GM21825 (cell line): Measurements from ENCODE around the gene SVOP.
"Not testable (repeated sequence)": the region's sequence is repeated elsewhere in the genome, so short reads cannot be mapped to it uniquely, and the experiment has no call there.

ENCODE experiments used
- ATAC-seq: cut with Tn5 transposase; IDR thresholded peaks from one replicate; pipeline ENCODE4 v1.9.1; 2021; ENCODE audit warnings: mild to moderate bottlenecking, moderate library complexity; ENCODE audit not compliant: unreplicated experiment

Gene SVOP, protein sequence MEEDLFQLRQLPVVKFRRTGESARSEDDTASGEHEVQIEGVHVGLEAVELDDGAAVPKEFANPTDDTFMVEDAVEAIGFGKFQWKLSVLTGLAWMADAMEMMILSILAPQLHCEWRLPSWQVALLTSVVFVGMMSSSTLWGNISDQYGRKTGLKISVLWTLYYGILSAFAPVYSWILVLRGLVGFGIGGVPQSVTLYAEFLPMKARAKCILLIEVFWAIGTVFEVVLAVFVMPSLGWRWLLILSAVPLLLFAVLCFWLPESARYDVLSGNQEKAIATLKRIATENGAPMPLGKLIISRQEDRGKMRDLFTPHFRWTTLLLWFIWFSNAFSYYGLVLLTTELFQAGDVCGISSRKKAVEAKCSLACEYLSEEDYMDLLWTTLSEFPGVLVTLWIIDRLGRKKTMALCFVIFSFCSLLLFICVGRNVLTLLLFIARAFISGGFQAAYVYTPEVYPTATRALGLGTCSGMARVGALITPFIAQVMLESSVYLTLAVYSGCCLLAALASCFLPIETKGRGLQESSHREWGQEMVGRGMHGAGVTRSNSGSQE

DNA sequence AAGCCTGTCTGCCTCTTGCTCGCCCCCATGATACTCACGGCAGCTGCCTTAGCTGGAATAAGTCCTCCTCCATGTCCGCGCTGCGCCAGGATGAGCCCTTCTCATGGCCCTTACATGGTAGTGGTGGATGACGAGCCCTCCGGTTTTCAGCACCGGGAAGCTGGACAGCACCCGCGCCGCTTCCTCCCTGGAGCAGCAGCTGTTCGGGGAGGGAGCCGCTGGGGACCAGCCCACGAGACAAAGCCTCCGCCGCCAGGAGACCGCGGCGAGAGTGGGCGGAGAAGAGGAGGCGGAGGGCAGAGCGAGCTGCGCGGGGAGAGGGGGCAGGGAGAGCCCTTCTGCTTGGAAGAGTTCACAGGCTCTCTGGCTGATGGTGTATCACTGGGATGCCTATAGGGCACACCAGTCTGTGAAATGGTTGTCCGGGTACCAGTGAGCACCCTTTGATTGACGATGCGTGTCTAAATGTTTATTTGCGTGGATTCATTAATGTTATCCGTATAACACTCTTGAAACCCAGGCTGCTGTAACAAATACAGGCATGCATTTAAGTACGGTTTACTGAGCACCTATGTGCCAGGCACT lies at the start of gene SVOP:
Gene SVOP (minus strand): TSS at position 273 of the 585 bp plus-strand sequence. CDS start 200 bp downstream, at position 73.
- ATAC-seq = no peak

DNA sequence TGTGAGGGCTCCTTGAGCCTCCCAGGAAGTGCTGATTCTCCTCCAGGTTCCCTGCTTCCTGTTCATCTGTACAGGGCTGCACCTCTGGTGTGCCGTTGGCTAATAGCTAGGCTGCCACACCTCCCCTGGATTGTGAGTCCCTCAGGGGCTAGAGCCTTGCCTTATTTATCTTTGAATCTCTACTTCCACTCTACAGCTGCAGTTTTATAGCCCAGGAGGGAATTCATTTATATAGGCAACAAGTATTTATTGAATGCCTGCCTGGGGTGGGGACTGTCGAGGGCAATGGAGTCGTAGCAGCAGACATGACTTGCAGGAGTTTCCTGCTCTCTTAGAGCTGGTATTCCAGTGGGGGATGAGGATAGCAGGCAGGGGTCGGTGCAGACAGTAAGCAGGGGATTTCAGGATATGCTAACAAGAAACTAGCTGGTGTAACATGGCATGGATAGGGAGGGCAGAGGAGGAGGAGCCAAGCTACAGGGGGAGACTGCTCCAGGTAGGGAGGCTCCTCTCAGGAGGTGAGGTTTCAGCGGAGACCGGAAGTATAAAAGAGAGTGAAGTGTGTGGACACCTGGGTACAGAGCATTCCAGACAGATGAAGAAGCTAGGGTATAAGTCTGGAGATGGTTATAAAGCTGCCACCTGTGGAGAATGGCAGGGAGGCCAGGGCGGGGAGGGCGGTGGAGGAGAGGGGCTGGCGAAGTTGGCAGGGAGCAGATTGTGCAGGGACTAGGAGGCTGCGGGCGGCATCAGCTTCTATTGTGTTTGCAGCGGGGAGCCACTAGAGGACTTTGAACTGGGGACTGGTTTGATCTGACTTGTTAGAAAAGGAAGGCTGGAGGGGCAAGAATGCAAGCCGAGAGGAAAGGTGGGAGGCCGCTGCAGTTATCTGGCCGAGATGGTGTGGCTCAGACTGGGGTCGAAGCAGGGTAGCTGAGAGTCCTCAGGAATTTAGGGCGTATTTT lies 48.7 kb upstream of the SVOP start:
- ATAC-seq = no peak

DNA sequence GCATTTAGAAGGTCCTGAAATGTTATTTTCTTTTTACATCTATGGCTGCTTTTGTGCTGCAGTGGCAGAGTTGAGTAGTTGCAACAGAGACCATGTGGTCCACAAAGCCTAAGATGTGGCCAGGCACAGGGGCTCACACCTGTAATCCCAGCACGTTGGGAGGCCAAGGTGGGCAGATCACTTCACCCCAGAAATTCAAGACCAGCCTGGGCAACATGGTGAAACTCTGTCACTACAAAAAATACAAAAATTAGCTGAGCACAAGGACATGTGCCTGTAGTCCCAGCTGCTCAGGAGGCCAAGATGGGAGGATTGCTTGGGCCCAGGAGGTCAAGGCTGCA lies 45.0 kb upstream of the SVOP start:
- ATAC-seq = no peak

DNA sequence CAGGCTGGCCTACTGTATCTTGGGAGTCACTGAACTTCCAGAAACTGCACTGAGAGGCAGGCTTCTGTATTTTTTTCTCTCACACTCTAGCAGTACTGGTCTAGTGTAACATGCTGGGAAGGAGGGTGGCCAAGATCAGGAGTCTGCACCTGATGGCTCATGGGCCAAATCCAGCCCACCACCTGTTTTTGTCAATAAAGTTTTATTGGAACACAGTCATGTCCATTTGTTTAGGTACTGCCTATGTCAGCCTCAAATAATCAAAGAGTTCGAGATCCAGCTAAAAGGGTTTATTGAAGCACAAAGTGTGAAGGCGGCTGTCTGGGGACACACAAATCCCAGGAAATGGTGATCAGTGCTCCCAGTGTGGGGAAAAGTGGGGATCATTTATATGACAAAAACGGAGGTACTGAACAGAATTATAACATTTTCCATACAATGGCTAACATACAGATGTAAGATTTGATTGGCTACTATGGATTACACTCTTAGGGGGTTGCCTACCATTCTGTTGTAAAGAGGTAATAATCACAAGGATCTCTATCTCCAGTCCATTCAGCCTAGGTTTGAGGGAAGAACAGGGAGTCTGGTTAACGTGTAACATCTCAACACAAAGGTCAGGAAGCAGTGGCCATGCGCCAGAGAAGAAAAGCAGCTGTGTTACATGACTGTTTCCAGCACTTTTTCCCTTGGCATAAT lies 44.4 kb upstream of the SVOP start:
- no peak for ATAC-seq

DNA sequence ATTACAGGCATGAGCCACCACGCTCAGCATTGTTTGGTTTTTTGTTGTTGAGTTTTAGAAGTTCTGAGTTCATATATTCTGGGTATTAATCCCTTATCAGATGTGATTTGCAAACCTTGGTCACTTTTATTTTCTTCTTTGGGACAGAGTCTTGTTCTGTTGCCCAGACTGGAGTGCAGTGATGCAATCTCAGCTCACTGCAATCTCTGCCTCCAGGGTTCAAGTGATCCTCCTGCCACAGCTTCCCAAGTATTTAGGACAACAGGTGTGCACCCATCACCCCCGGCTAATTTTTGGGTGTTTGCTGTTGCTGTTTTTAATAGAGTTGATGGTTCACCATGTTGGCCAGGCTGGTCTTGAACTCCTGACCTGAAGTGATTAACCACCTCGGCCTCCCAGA lies 43.3 kb upstream of the SVOP start:
- ATAC-seq = no peak

DNA sequence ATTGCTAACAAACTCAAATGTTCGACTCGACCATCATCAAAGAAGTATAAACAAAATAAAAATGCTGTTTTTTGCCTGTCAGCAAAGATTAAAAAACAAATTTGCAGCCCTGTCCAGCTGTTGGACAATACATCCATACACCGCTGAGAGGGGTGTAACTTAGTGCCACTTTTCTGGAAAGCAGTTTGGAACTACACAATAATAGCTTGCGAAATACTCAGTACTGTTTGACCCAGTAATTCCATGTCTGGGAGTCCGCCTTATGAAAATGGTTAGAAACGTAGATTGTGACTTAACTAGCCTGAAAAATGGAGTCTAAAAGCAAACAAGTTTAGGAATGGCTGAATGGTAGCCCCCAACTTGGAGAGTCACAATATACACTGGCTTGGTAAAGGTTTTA lies 37.9 kb upstream of the SVOP start:
- ATAC-seq = no peak

DNA sequence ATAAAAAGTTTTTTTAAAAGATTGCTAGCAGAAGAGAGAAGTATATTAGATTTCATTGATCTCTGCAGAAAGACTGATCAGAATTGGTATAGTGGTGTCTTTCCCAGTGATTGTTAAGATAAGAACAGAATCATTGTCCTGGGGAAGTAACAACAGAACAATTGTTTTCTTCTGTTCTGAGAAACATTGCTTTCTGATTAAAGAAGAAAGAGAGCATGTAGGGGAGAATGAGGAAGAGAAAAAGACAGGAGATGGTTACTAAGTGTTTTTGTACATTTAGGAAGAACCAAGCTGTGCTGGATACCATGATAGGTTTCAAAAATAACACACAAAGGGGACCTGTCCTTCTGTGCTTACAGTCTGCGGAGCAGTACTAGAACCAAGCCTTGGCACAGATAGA lies 36.5 kb upstream of the SVOP start:
- ATAC-seq = no peak

DNA sequence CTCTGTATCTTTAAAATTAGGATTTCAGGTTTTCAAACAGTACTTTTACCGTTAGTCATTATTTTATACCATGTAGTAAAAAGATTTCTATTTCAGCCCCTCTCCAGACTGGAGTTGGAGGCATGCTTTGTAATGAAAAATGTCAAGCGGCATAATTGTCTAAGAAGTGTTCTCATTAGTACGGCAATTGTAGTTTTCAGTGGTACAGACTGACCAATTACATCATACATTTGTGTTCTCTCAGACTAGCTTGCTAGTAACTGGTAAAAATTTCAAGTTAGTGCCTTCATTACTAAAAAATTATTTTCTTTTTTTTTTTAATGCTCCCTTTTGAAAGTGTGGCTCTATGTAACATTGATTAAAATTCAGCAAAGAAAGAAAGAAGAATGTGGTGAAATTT lies 36.0 kb upstream of the SVOP start:
- ATAC-seq = no peak

DNA sequence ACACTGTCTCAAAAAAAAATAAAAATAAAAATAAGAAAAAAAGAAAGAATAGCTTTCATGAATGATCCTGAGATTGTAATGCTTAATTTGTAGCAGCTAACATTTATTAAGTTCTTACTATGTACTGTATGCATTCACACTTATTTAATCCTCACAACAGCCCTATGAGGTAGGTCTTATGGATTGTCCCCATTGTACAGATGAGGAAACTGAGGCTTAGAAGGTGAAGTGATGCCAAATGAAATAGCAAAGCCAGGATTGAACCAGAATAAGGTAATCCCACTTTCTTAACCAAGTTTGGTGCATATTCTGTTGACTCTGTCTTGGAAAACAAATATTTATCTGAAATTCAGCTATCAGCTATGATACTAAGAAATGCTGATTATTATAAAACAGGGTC lies 33.7 kb upstream of the SVOP start:
- ATAC-seq = no peak

DNA sequence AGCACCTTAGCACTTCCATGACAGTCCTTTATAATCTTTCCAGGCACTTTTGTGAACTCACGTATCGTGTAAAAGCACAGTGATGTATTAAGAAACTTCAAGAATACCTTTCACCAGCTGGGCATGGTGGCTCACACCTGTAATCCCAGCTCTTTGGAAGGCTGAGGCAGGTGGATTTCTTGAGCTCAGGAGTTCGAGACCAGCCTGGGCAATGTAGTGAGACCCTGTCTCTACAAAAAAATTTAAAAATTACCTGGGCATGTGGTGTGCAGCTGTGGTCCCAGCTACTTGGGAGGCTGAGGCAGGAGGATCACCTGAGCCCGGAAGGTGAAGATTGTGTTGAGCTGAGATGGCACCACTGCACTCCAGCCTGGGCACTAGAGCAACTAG lies 33.3 kb upstream of the SVOP start:
- ATAC-seq = peak; percentile 5

DNA sequence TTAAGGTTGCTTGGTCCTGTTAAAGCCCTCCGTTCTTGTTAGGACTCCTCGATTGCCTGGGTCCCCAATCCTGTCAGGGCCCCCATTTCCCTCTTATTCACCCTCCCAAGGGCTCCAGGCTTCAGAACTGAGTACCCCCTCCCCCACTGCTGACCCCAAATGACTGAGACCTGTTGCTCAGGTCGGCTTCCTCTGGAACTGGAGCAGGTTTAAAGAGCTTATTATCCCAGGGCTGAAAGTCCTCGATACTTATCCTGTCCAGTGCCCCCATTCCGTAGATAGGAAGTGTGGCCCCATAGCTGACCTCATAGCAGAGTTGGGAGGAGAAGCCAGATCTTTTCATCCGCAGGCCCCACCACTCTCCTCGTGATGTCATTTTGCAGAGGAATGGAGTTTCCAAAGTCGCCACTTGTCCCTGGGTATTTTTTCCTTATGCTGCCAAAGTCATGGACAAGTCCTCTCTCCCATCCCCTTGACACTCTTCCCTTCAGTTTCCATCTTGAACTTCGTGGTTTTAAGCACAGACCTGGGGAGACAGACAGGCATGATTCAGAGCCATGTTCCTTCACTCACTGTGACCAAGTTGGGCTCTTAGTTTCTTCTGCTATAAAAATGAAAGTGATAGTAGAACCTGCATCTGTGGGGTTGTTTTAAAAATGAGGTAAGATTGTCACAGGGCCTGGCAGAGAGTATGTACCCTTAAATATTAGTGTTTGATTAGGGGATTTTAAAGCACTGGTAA lies 32.7 kb upstream of the SVOP start:
- peak; percentile 46 for ATAC-seq

DNA sequence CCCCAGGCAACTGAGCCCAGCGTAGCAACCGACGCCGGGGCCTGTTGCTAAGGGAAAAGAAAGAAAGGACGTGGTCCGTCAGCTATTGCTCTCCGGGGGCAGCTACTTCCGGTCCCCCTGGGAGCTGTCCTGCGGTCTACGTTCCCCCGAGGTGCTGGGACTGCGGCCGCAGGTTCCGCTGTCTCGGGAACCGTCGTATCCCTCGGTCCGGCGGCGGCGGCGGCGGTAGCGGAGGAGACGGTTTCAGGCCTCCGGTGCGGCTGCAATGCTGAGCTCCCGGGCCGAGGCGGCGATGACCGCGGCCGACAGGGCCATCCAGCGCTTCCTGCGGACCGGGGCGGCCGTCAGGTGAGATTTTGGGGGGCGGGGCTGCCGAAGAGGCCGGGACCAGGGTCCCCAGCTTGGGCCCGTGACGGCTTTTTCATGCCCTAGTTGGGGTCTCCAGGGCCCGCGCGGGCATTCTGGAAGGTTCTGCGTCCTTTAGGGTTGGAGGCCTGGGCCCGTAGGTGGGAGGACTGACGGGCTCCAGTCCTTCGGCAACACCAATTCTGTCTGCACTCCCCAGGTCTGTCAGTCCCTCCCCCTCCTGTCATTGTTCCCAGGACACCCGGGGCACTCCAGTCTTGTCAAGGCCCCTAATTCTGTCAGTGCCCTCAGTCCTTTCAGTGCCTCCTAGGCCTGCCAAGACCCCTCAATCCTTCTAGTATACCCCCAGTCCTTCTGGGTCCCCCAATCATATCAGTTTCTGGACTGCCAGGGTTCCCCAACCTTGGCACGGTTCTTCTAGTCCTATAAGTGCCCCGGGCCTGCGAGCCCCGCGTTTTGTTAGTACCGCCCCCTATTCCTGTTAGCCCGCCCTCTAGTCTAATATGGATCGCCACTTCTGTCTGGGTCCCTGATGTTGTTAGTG lies 31.8 kb upstream of the SVOP start, which contains the start of gene USP30:
Gene USP30 (plus strand): TSS at position 163 of the 910 bp plus-strand sequence. CDS start 103 bp downstream, at position 266.
- peak; percentile 71 for ATAC-seq

DNA sequence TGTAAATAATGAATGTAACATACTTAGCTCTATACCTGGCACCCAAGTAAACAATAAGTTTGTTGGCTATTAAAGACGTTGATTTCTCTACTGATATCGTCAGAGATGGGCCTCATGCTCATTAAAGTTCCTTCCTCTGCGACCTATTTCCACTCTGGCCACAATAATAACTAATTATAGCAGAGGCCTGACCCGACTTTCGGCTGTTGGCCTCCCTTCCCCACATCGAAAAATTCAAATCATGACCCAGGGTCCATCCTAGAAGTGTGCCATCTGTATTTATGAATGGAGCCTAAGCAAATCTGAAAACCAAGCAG lies 31.2 kb upstream of the SVOP start:
- ATAC-seq = no peak

DNA sequence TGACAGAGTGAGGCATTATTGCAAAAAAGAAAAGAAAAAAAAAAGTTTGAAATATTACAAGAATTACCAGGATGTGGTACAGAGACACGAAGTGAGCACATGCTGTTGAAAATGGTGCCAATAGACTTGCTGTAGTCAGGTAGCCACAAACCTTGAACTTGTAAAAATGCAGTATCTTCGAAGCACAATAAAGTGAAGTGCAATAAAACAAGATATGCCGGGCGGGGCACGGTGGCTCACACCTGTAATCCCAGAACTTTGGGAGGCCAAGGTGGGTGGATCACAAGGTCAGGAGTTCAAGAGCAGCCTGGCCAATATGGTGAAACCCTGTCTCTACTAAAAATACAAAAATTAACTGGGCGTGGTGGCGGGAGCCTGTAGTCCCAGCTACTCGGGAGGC lies 28.9 kb upstream of the SVOP start:
- not testable (repeated sequence) for ATAC-seq

DNA sequence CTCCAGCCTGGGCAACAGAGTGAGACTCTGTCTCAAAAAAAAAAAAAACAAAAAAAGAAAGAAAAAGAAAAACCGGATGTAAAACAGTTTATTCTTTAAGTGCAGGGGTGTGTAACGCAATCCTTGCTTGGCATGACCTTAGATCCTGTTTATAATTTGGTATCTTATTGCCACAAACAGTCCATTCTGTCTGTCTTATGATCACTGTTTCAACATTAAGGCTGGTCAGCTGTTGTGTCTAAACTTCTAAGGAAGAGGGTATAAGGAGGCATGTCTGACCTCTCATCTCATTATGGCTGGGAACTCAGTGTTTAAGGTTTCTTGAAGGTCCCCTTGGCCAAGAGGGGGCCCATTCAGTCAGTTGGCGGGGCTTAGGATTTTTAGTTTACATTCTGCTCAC lies 27.8 kb upstream of the SVOP start:
- ATAC-seq = not testable (repeated sequence)

DNA sequence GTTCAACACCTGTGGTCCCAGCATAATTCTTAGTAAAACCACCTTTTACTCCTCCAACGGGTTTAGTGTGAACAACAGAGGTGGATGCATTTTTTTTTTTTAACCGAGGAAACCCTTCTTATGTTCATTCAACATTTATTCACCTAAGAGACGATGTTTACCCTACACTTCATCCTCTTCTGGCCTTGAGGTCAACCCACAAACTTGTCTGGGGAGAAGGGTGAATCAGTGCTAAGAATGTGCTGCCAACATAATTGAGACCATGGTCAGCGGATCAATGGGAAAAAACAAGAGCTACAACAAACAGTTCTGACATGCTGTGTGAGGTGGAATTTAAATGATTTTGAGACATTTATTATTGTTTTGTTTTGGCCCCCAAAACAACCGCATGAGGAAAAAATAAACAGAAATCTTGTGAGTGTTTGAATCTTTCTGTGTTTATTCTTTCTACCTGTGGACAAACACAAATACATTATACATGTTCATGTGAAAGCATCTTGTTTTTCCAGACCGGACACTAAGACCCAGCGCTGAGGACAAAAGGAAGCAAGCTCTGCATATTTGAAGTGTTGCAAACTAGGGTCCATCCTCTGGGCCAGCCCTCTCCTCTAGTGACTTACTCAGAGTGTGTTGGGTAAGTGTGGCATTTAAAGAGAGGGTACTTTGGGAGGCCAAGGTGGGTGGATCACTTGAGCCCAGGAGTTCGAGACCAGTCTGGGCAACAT lies 26.4 kb upstream of the SVOP start:
- ATAC-seq = no peak

DNA sequence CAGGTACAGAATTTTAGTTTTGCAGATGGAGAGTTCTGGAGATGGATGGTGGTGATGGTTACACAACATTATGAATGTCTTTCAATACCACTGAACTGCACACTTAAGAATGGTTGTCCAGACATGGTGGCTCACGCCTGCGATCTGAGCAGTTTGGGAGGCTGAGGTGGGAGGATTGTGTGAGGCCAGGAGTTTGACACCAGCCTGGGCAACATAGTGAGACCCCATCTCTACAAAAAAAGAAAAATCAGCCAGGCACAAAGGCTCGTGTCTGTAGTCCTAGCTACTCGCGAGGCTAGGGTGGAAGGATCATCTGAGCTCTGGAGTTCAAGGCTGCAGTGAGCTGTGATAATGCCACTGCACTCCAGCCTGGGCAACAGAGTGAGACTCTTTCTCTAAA lies 23.4 kb upstream of the SVOP start:
- ATAC-seq = no peak

DNA sequence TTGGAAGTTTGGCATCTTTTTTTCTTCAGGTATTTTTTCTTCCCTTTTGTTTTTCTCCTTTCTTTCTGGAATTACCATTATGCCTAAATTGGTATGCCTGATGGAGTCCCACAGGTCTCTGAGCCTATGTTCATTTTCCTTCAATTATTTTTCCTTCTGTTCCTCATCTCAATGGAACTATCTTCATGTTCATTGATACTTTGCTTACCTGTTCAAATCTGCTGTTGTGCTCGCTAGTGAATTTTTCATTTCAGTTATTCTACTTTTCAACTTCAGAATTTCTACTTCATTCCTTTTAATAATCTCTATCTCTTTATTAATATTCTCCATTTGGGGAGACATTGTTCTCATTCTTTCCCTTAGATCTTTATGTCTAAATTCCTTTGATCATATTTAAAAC lies 16.1 kb upstream of the SVOP start:
- no peak for ATAC-seq
